Measurements from ENCODE around the gene MYL9. TPM values are rescaled to one million over a fixed set of nuclear protein-coding genes. Genes with fewer than 3 reads are reported as not detected.
"Not testable (repeated sequence)": the region's sequence is repeated elsewhere in the genome, so short reads cannot be mapped to it uniquely, and the experiment has no call there.

The MYL9 gene
- 162 and 190 TPM in 2 replicates for total RNA-seq
- polyA plus RNA-seq (2012), result 2,063 TPM

DNA sequence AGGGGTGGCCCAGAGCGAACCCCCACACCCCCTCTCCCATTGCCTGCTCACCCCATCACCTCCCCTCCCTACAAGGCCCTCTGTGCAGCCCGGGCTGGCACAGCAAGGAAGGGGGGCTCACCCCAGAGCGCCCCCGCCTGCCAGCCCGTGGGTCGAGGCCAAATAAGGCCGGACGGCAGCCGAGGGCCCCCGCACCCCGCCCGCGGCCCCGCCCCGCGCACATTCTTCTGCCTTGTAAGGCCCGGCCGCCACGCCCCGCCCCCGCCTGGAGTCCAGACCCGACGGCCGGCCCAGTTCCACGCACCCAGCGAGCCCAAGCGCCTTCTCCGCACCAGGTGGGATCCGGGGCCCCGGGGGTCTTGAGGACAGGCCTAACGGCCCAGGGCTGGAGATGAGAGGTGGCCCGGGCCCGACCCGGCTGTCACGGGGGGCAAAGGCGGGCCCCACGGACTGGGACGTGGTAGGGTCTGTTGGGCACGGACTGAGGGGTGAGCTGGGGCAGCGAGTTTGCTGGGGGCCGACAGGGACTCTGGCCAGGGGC, at the start of gene MYL9:
MYL9 (plus strand) TSS at position 293 of the 541 bp plus-strand sequence. CDS start 3,366 bp downstream, outside the sequence.
- DNase-seq (ENCODE audit: low read depth), result peak; percentile 88

DNA sequence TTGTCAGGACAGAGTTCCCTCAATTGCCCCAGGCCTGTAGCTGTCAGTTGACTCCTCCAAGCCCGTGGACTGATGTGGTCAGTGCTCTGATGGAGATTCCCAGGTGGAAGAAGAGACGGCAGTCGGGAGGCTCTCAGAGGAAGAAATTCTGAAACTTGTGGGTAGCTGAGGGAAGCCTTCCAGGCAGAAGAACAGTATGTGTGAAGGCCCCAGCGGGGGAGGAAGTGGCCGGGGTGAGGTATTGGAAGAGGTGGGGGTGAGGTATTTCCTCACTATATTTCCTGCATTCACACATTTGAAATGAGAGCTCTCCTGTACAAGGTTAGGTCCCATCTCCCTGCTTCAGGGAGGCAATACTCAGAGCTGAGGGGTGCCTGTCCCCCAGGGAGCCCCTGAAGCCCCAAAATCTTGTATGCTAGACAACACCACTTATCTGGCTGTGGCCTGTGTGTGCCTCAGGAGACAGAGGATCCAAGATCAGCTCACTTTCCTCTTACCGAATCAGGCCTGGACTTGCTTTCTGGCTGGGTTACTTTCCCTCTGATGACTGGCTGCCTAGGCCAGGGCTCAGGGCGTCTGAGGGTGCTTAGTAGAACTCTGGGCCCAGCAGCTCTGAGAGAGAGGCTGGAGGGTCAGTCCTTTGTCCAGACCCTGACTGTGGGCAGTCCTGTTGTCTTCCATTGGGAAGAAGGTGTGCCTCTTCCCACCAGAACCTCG, 49.3 kb upstream of the MYL9 start:
- DNase-seq (ENCODE audit: low read depth), result peak; percentile 74

DNA sequence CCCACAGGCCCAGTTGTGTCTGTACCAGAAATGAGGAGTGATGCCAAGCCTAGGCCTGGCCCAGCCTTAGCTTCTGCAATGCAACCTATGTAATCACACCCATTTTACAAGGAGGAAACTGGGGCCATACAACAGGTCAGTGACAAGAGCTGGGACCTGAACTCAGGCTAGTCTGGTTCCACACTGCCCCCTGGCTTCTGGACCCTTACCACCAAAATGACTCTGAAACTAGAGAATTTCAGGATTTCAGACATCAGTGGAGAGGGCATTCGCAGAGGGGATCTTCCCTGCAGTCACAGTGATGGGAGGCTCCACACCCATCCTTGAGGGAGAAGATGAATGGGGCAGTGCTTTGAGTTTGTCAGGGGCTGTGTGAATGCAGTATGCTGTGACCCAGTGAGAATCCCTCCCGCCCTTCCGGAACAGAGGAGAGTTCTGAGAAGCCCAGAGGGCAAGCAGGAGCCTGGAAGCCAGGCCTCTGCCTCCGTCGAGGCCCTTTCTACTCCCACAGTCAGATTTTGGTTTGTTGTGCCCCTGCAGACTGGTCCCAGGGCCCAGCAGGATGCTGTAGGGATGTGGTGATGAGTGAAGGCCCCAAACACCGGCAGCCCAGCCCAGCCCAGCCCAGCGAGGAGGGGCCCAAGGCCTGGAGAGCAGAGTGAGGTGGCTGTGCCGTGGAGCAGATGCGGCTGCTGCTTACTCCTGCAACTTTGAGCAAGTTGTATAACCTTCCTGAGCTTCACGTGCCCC, 48.1 kb upstream of the MYL9 start:
- no peak for DNase-seq (ENCODE audit: low read depth)

DNA sequence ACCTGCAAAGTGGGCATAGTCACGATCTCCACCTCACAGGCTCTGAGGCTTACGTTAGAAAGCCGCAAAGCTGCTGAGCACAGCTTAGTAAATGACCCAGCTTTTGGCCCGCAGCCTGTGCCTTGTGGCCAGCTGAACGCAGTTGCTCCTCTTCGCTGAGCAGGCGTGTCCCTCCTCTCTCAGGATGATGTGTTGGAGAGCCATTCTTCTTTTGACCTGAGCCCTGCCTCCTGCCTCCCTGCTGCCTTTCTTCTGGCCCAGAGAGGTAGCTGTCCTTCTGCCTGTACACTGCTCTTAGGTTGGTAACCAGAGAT, 47.6 kb upstream of the MYL9 start:
- DNase-seq (ENCODE audit: low read depth), result peak; percentile 91

DNA sequence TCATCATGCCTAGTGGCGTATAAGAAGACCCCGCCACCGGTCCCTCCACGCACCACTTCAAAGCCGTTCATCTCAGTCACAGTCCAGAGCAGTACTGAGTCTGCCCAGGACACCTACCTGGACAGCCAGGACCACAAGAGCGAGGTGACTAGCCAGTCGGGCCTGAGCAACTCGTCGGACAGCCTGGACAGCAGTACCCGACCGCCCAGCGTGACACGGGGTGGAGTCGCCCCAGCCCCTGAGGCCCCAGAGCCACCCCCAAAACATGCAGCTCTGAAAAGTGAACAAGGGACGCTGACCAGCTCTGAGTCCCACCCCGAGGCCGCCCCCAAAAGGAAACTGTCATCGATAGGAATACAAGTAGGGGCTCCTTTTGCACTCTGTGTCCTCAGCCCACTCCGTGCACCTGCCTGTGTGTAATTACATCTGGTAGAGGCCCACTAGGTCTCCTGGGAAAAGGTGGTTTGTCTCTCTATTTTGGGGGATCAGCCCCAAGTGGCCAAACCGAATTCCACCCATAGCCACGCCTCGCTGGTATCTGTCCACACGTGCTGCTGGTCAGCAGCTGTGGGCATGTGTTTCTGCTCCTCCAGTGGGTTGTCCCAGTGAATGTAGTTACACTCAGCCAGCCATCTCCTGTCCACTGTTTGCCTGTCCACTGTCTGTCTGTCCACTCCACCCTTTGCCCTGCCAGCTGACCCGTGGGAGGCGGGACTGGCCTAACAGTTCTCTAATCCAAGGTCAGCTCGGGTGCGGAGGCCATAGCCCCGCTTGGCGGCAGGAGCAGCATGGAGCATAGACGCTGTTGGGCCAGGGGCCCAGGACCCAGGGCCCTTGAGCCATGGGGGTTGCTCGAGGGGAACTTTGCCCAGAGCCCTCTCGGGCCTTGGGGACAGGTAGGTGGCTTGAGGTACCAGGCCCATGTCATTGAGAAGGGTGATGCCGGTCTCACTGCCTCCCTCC, 44.3 kb upstream of the MYL9 start:
- DNase-seq (ENCODE audit: low read depth), result peak; percentile 70

DNA sequence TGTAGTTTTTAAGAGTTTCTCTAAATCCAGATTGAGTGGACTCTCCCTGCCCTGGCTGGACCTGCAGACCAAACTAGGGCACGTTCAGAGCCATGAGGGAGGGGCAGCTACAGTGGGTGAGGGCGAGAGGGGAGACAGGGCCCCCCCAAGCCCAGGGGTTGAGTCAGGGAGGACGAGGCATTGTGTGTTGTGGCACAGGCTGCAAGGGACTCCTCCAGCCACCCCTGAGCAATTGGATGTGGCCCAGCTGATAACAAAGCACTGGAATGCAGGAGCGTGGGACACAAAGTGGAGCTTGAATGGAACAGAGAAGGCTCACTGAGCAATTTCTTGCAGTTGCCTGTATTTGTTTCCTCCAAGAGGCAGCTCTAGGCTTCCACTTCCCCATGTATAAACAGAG, 43.5 kb upstream of the MYL9 start:
- no peak for DNase-seq (ENCODE audit: low read depth)

DNA sequence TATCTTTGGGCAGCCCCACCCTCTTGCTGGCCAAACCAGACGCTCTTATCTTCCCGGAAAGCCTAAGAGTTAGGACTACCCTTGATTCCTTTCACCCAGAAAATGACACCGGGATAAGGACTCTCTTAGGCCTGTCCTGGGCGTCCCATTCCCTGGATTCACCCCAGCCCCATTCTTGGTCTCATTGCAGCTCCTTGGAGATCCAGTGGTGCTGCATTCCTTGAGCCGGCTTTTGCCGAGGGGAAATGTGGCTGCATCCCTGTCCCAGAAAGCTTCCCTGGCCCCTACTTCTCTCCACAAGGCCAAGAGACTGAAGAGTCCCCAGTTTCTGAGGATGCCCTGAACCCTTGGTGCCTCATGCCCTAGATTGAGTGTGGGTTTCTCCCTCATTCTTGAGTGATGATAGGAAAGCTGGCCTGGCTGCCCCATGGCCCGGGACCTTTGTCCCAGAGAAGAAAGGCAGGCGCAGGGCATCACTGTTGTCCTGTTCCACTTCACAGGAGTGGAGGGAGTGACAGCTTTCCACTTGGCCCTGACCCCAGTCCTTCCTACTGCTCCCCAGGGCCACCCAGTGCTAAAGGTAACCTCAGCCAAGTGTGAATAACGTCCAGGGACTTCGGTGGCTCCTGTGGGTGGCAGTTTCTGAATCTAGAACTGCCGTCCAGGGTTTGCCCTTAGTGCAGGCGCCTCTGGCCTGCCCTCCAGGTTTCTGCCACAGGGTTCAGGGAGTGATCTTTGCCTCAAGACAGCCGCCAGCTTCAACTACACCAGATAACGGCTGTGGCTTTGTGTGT, 42.7 kb upstream of the MYL9 start:
- DNase-seq (ENCODE audit: low read depth), result no peak

DNA sequence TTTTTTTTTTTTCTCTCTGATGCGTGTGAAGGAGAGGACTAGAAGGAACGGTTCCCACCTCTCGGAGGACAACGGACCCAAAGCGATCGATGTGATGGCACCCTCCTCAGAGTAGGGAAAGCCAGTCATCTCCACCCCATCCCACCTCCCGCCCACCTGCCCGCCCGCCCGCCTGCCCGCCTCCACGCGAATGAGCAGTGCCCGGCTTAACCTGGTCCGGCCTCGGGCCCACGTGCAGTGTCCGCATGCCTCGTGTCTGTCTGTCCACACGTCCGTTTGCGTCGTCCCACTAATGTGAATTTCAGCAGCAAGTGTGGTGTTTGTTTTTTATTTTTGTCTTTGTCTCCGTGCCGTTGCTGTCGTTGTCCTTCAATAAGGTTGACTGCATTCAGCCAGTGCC, 42.1 kb upstream of the MYL9 start:
- DNase-seq (ENCODE audit: low read depth), result no peak

DNA sequence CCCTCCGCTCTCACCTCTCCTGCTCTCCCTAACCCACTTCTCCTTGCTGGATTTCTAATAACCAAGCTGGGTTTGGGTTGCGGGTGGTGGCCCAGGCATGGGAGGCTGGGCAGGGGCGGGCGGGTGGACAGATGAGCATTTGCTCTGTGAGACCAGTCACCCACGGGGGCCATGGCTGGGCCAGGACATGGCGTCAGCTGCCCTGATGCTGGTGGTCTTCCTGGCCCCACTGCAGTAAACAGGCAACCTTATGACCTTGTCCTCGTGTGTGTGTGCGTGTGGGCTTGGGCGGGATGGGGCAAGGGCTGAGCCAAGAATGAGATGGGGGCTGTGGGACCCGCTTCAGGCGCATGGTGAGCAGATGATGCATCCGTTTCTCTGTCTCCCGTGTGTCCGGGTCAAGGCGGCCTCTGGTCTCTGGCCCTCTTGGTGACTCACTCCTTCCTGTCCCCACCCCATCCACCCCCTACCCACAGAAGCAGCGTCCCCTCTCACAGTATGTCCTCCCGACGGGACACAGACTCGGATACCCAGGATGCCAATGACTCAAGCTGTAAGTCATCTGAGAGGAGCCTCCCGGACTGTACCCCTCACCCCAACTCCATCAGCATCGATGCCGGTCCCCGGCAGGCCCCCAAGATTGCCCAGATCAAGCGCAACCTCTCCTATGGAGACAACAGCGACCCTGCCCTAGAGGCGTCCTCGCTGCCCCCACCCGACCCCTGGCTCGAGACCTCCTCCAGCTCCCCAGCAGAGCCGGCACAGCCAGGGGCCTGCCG, 41.4 kb upstream of the MYL9 start:
- DNase-seq (ENCODE audit: low read depth), result peak; percentile 37

DNA sequence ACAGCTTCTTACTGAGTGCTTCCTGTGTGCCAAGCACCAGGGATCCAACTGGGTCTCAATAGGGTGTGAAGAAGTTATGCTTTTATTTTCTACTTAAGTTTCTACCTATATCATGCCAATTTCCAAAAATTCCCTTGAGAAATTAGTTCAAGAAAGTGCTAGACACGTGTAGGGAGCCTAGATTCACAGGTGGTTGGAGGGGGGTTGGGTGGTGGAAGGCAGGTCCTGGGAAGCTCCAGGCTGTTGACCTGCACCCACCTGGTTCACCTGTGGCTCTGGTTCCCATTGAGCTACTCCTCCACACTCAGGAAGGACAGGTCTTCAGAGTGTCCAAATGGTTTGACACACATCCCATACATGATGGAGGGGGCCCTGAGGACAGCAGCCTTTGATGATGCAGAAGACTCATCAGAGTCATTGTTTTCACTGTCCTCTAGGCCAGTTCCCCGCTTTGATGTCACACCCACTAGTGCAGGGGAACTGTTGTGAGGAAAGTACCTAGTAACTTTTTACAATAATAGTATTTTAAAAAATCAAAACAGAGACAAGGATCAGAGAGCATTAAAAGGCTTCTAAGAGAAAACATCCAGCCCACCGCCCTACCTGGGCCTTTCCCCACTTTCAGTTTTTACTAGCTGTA, 39.8 kb upstream of the MYL9 start:
- DNase-seq (ENCODE audit: low read depth), result no peak

DNA sequence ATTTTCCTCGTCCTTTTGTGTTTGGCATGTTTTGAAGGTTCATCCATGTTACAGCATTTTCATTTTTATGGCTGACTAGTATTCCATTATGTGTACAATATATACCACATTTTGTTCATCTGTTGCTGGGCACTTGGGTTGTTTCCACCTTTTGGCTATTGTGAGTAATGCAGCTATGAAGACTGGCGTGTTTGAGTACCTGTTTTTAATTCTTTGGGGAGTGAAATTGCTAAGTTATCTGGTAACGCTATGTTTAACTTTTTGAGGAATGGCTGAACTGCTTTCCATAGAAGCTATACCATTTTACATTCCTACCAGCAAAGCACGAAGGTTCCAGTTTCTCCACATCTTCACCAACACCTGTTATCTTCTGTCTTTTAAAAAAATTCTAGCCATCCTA, 37.0 kb upstream of the MYL9 start:
- no peak for DNase-seq (ENCODE audit: low read depth)

DNA sequence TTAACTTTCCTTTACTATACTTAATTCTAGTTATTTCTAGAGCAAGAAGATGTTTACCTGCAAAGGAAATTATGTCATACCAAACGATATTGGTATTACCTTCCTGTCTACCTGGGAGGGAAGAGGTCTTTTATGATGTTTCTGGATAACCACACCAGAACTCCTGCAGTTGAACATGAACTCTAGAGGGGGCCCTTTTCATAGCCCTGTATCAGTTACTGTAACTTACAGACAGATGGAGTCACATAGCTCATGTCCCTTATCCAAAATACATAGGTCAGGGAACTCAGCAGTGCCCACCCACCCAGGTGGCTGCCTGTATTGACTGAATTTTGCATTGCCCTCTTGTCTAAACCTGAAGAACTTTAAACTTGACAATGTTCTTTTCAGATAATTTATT, 35.1 kb upstream of the MYL9 start:
- no peak for DNase-seq (ENCODE audit: low read depth)

DNA sequence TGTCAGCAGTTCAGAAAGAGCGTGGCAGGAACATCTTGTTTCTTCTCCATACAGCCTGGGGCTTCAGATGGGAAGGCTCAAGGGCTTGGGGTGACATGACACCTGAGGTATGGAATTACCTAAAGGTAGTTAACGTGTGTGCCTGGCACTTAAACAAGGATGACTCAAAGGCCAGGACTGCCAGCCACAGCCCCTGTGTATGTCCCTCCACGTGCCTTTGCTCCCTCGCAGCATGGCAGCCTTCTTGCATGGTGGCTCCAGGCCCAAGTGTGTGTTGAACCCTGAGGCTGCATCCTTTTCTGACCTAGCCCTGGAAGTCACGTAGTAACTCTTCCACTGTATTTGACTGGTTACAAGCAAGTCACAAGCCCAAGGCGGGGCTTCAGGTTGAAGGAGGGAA, 33.6 kb upstream of the MYL9 start:
- no peak for DNase-seq (ENCODE audit: low read depth)

DNA sequence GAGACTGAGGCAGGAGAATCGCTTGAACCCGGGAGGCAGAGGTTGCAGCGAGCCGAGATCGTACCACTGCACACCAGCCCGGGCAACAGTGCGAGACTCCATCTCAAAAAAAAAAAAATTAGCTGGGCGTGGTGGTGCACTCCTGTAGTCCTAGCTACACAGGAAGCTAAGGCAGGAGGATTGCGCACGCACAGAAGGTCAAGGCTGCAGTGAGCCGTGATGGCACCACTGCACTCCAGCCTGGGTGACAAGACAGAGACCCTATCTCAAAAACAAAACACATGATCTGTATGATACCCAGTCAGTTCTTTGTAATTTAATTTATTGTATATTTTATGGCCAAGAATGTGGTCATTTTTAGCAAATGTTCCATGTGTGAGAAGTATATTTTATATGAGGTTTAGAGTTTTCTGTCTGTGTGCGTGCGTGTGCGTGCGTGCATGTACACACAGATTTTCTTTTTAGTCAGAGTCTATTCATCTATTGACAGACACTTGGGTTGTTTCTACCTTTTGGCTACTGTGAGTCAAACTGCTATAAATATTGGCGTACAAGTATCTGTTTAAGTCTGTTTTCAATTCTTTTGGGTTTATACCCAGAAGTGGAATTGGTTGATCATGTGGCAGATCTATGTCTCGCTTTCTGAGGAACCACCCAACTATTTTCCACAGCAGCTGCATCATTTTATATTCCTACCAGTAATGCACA, 22.2 kb upstream of the MYL9 start:
- DNase-seq (ENCODE audit: low read depth), result no peak

DNA sequence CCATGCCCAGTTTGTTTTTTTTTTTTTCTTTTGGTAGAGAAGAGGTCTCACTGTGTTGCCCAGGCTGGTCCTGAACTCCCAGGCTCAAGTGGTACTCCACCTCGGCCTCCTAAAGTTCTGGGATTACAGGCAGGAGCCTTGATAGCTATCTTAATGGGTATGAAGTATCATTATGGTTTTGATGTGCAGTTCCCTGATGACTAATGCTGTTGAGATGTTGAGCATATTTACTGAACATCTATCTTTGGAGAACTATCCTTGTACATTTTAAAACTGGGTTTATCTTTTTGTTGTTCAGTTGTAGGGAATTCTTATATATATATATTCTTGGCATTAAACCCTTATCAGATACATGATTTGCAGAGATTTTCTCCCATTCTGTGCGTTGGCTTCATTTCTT, 21.4 kb upstream of the MYL9 start:
- no peak for DNase-seq (ENCODE audit: low read depth)

DNA sequence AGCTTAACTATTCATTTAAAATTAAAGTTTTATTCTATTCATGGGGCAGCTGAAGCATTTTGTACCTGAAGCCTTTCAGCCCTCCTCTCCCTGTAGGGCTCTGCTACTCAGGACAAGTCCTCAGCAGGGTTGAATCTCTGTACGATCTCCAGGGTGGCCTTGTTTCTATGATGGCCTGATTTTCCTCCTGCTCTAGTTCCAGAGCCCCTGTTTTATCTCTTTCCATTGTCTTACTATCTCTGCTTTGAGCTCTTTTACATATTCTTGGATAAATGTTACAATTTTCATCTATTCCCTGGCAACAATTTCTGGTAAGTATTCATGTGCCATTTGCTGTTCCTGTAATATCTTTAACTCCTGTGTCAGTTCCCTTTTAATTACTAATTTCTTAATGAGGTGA, 19.8 kb upstream of the MYL9 start:
- DNase-seq (ENCODE audit: low read depth), result no peak

DNA sequence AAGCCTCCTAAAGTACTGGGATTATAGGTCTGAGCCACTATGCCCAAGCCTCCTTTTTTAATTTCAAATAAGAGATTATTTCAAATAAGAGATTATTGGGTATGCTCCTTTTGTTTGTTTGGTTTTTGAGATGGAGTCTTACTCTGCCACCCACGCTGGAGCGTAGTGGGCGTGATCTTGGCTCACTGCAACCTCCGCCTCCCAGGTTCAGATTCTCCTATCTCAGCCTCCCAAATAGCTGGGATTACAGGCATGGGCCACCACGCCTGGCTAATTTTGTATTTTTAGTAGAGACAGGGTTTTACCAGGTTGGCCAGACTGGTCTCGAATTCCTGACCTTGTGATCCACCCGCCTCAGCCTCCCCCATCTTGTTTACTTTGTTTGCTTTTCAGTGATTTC, 18.9 kb upstream of the MYL9 start:
- DNase-seq (ENCODE audit: low read depth), result not testable (repeated sequence)

DNA sequence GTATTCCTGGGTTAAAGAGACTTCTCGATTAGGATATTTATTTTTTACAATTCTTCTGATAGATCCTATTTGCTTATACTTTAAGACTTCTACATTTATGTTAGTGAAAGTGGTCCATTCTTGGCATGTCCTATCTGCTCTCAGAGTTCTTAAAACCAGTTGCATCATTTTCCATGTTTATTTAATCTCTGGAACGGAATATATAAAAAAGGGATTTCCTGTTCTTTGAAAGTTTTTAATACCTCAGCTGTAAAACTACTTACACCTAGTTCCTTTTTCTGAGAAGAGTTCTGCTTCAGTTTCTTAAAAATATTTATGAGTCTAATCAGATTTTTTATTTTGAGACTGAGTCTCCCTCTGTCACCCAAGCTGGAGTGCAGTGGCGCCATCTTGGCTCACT, 18.0 kb upstream of the MYL9 start:
- no peak for DNase-seq (ENCODE audit: low read depth)

All from myocyte (in vitro differentiated cells).